Midbrain (tissue), 1 donor: ENCODE measurements around the gene HIPK4.

Source experiments
- DNase-seq: peaks from one replicate; lab custom pipeline; 2025; lab: John Stamatoyannopoulos, UW

HIPK4 gene

GRCh38 chr19:40367577-40368434, 22.2 kb downstream of the HIPK4 start:
- DNase-seq: no peak

GRCh38 chr19:40366697-40367561, 23.1 kb downstream of the HIPK4 start:
- no peak for DNase-seq

- DNase-seq: peak; percentile 43
Observed at GRCh38 chr19:40365613-40366401, 24.2 kb downstream of the HIPK4 start.

DNA sequence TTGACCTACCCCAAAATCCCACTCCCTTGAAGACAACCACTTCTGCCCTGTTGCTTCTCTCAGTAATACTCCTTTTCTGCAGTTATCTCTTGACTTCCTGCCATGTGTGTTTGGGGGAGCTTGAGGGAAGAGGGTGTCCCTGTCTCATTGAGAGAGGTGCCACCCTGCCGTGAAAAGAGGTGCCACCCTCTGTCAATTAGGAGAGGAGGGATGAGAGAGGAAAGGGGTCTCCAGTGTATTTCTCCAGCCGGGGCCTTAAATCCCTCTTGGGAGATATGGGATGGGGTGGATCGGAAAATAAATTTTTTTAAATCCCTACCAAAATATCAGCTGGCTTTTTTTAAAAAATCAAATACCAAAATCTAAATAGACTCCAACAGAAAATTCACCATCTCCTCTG, 25.0 kb downstream of the HIPK4 start:
- no peak for DNase-seq

DNA sequence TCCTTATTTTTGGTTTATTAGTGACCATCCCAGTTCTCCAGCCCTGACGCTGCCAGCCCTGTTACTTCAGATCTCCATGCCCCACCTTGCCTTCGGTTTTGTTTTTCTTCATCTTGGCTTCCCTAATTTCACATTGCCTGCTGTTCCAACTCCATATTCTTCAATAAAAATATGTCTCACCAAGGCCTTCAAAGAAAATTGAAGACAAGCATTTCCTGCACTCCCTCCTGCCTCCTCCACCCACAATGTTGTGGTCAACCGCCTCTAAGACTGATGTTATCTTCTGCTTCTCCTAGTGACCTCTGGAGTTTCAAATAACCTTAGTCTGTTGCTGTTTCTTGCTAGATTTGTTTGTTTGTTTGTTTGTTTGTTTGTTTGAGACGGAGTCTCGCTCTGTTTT, 26.9 kb downstream of the HIPK4 start:
- DNase-seq: no peak

DNA sequence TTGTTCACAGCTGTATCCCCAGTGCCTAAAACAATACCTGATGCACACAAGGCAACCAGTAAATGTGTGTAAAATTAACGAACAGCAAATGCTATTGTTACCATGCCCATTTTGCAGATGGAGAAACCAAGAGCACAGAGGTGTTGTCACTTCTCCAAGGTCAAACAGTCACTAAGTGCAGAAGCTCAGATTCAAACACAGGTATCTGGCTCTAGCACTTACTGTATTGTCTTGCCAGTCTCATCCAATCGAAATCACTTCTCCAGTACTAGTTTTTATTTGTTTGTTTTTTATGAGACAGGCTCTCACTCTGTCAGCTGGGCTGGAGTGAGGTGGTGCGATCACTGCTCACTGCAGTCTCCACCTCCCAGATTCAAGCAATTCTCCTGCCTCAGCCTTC, 27.8 kb downstream of the HIPK4 start:
- no peak for DNase-seq

DNA sequence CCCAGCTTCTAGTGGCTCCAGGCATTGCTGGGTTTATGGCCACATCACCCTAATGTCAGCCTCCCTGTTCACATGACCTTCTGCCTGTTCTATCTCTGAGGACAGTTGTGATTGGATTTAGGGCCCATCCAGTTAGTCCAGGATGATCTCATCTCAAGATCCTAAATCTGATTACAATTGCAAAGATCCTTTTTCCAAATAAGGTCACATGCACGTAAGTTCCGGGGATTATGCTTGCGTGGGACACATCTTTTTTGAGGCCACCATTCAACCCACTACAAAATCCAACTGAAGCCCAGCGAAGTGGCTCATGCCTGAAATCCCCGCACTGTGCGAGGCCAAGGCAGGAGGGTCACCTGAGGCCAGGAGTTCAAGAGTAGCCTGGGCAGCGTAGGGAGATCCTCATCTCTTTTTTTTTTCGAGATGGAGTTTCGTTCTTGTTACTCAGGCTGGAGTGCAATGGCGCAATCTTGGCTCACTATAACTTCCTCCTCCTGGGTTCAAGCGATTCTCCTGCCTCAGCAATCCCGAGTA, 29.2 kb downstream of the HIPK4 start:
- DNase-seq: no peak

DNA sequence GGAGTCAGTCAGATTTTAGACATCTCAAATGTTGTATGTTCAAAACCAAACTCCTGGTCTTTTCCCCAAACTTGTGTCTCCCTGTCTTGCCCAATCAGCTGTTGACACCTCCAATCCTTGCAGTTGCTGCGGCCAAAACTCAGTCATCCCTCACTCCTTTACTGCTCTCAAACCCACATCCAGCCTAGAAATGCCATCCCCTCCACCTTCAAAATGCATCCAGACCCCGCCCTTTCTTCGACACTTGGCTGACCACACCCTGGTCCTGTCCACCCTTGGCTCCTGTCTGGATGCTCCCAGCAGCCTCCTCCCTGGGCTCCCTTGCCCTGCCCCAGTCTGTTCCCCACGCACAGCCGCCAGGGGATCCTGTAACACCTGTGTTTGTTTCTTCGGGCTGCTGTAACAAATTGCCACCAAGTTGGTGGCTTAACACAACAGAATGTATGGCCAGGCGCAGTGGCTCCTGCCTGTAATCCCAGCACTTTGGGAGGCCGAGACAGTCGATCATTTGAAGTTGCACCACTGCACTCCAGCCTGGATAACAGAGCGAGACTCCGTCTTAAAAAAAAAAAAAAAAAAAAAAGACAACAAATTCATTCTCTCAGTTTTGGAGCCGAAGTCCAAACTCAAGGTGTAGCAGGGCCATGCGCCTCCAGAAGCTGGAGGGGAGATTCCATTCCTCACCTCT, 29.8 kb downstream of the HIPK4 start:
- no peak for DNase-seq

DNA sequence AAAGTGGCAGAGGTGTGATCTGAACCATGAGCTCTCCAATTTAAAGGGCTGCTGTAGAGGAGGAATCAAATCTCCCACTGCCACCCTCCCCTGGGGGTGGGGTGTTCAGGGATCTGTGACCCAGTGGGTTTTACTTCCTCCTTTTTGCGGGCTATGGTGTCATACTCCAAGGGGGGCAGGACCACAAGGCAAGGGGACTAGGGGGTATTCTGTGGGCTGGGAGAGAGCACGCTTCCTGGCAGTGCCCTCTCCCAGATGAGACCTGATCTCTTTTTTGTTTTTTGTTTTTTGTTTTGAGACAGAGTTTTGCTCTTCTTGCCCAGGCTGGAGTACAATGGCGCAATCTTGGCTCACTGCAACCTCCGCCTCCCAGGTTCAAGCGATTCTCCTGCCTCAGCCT, 31.2 kb downstream of the HIPK4 start:
- peak; percentile 32 for DNase-seq

DNA sequence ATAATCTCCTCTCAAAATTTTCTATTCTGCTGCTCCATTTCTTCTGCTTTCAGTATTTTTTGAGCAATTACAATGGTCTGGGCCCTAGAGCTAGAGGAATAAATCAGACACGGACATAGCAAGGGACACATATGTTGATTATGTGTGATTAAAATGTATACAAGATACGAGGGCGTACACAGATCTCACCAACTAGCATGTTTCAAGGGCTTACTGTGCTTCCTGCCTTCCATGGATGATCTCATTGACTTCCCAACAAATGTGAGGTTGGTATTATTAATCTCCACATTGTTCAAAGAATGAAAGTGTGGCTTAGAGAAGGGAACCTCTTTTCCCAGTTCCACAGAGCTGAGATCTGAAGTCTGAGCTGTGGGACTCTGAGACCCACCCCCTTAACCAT, 32.3 kb downstream of the HIPK4 start:
- no peak for DNase-seq

DNA sequence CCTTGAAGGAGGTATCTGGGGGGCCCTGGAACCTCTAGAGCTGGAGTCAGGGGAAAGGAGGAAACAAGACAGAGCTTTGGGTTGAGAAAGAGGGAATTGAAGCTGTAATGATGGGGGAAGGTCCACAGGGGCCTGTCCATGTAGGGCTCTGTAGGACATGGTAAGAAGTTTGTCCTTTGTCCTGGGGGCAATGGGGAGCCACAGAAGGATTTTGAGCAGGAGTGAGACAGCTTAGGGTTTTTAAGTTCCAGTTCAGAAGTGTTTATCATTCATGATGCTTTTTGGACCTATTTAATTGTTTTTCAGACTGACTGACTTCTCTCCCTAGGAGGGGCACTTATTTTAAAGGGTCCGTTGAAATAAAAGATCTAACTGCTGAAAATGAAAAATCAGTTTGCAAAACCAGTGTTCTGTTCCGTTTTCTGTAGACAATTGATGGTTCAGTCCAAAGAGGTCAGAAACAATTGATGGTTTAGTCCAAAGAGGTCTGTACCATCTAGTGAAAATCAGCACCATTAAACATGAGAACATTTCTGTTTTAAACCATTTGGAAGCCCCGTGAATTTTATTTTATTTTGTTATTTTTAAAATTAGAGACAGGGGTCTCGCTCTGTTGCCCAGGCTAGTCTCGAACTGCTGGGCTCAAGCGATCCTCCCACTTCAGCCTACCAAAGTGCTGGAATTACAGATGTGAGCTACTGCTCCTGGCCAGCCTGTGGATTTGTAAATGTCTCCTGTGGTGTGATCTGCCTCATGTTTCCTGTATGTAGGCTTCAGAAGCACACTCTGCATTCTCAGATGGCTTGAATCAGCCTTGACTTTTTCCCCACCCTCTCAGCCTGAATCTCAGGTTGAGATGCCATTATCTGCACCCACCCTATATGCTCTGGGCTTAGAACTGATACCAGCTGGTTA, 33.0 kb downstream of the HIPK4 start:
- no peak for DNase-seq

DNA sequence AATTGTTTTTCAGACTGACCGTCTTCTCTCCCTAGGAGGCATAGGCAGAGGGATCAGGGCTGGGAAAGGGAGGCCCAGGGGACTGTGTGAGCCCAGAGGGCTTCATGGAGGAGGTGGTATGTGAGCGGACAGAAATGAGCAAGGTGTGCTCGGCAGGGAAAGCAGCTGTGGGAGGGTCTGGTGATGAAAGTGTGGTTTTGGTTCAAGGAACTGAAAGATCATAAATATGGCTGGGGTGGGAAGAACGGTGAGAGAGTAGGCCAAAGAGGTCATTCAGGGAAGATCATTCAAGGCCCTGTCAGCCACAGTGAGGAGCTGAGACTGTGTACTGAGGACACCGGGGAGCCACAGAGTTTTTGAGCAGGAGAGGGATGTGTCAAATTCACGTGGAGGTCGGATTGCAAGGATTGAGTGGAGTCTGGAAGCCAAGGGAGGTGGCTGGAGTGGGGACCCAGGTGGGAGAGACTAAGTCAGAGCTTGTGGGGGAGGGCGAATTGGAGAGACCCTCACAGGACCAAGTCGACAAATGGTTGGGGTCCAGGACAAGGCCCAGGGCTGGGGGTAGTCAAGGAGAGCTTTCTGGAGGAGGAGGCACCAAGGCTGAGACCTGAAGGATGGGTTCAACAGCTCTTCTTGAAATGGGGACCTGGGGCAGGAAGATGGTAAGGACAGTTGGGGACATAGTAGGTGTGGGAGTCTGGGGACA, 33.9 kb downstream of the HIPK4 start:
- DNase-seq: no peak

DNA sequence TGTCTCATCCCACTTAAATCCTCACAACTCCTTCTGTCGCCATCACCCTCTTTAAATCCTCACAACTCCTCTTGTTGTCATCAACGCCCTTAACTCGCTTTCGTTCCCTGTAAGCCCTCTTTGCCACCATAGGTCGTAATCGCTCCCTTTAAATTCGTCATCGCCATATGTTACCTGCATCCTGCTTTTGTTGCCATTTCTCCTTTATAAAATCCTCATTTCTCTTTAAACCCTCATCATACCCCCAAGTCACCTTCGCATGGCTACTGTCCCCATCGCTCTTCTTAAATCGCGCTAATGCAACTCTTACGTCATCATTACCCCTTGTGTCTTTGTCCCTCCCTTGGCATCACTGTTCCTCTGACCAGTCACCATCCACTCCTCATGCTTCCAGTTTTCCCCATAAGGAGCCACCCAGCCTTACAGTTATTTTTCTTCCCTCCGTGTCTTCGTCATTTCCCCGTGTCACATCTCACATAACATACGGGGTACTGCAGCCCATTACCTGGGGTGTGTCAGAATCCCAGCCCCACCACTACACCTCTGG, 40.9 kb downstream of the HIPK4 start:
- DNase-seq: no peak

DNA sequence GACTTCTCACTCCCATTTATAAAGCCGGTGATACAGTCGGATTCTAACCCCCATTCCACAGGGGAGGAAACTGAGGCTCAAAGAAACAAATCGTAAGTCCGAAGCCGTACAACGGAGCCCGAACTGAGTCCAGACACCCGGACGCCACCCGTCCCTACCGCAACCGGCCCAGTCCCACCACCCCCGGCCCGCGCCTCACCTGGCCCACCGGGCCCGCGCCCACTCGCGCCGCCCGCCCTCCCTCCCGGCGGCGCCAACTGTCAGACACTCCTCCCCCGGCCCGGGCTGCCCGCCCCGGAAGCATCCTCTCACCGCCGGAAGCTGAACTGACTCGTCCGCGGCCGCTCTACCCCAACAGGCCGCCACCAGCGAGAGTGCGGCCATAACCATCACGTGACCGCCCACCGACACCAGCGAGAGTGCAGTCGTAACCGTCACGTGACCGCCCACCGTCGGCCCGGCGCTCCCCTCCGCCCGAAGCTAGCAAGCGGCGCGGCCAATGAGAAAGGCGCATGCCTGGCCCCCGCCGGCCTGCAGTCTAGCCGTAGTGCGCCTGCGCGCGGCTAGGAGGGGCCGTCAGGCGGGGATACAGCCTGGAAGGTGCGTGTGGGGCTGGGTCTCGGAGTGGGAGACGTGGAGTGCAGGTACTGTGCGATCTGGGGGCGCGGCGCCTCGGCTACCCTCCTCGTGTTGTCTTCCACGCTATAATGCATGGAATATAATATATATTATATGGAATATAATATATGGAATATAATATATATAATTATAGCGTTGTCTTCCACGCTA, 41.7 kb downstream of the HIPK4 start, which contains the start of the genes C19orf47 and PLD3:
C19orf47 (minus strand) TSS at position 273 of the 789 bp plus-strand sequence. CDS start 6,540 bp downstream, outside the sequence.
PLD3 (plus strand) TSS at position 571 of the 789 bp plus-strand sequence. CDS start 17,789 bp downstream, outside the sequence.
- peak; percentile 100 for DNase-seq

GRCh38 chr19:40344422-40344821, 45.6 kb downstream of the HIPK4 start:
- no peak for DNase-seq

GRCh38 chr19:40342644-40343311, 47.2 kb downstream of the HIPK4 start:
- DNase-seq: no peak

DNA sequence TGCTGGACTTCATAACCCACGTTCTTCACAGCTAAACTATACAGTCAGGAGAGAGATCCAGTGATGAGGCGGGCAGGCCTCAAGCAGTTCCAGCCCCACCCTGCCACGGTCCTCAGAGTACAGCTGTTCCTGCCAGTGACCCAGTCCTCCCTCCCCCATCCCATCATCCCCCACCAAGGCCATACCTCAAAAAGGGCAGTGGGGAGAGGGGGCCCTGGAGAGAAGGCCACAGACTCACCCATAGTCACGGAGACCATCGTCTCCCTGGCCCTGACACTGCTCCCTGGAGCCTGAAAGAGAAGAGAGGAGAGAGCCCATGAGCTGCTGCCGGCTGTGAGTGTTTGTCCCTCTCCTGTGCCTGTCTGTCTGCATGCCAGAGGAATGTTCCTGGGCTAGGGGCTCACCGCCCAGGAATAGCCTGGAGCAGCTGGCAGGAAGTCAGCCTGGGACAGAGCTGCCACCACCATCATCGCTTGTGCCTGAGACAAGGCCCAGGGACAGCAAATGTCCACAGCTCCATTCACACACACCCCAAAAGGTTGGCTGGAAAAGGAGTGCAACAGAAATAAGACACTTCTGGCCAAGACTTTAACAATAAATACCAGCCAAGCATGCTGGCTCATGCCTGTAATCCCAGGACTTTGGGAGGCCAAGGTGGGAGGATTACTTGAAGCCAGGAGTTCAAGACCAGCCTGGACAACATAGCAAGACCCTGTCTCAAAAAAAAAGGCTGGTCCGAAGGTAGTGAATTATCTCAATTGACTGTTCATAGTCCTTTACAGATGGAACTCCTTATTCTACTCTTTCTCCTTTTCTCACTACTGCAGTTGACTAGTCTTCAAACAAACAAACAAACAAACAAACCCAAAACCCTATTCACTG, 48.1 kb downstream of the HIPK4 start:
- peak; percentile 47 for DNase-seq
